GM19238 (cell line): ENCODE data around the gene EGFR.

Experiments used
- DNase-seq: peaks from one replicate; pipeline ENCODE4 v3.0.0; 2011; ENCODE audit warnings: low spot score; ENCODE audit not compliant: insufficient read length

EGFR gene

DNA sequence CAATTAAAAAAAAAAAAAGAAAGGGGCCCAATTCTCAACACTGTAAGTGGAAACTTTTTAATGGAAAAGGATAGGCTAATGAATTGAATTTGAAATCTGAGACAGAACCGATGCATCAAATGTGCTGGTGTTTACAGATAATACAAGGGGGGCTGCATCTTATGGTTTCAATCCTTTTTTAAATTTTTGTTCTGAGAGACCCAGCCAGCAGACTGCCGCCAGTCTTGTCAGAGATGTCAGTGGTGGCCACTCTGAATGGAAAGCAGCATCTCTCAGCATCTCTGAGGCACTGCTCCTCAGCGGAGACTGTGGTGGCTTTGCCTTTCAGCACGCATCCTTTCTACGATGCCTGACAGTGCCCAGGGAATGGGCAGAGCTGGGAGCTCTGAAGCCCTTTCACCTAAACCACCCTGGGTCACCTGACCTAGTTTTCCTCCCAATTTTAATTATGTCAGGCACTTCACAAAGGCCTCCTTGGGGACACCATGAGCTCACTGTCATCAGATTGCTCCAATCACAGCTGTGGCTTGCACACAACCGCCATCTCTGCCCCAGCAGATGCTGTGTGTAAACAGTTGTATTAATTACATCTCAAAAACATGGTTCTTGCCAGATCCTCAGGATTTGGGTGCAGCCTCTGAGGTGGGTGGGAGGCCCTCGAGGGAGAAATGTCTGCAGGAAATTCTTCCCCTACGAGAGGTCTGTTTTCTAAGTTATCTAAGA, 81.2 kb downstream of the EGFR start:
- DNase-seq, result no peak

DNA sequence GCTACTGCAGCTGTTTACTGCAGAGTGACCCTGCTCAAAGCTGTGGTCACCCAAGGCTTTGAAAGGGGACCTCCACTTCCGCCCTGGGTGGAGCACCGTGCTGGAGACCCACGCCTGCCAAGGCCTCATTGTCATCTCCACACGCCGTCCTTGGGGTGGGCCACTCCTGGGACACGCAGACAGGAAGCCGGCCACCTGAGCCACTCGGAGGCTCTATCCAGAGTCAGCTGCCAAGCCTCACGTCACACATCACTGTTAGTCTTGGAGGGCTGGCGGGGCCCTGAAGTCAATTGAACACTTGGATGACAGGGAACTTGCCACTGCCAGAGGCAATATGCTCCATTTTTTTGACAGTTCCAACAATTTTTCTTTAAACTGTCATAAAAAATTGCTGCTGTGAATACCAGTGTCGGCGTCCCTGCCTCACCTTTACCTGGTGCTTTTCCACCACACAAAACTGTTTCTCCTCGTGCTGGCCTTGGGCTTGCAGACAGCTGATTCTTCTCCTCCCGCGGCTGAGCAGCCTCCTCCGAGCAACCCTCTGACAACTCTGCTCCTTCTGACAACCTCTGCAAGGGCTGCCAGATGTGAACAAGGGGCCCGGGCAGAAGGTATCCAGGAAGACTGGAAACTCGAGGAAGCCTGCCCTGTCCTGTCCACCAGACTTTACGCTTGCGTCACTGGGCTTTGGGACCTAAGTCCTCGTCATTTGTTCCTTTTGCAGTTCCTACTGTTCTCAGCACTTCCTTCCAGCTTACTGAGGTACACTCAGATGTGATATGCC, 81.9 kb downstream of the EGFR start:
- no peak for DNase-seq

DNA sequence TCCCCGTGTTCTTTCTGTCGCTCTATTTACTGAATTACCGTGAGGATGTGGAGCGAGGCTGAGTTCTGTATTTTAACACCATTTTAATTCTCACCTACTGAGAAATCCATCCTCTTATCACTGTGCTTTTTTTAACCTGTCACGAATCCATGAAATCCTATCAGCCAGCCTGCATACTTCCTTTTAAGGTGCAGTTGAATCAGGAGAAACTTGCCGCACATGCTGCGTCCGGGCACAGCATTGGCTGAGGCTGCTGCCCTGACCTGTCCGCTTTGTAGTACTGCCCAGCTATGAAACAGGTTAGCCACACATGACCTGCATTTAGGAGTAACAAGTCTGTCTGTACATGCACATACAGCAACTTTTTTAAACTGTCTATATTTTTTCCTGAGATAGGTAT, 82.5 kb downstream of the EGFR start:
- no peak for DNase-seq

DNA sequence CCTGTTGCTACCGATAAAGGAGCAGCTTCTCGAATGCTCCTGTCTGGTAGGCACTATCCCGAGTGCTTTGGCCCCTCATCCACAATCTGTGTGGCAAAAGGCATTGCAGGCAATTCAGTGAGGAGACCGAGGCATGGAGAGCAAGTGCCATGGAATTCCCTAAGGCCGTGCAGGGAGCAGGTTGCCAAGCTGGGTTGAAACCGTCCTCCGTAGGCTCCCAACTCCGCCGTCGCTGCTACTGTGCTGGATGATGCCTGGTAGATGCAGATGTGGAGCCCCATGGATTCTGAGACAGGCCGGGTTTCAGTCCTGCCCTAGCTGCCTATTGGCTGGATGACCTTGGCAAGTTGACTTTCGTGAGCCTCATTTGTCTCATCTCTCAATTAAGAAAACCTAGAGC, 85.3 kb downstream of the EGFR start:
- no peak for DNase-seq

DNA sequence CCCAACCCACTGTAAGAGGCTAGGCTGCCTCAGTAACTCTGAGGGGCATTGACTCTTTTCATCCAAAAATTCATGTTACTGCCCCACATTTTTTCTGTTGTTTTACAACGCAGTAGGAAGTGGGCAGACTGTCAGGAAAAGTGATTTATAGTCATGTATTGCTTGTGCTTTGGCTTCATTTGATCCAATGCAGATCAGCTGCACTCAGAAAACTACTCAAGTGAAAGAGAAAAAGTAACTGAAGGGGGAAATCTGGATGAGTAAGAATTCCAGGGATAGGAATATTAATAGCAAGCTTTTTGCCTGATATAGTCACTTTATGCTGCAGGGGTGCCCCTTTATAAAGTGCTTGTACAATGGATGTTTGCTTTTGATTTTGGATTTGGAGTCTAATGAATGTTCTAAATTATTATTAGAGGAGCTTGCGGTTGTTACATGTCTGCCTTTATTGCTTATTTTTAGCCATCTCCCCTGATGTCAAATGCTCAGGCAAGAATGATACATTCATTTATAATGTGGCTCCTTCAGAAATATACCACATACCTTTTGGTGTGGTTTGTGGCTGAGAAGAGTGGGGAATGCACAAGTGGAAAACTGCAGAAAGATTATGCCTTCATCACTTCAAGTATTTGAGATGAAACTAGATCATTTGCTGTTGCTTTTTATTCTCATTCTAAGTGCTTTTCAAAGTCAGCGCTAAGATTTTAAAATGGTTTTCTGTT, 86.1 kb downstream of the EGFR start:
- DNase-seq, result no peak

DNA sequence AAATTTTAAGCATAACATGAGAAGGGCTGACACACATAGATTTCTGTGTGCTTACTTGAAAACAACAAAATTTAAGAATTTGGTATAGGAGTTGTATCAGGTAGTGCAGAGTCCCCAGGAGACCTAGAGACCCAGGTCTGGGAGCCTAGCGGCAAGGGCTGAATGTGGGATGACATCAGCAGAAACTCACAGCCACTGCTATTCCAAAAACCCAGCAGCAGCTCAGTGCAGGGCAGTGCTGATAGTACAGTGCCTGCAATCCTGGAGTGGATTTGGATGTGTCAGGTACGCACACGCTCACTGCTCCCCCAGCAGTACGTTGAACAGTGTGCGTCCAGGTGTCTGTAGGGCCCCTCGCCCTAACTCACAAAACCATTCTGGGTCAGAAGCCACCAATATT, 87.1 kb downstream of the EGFR start:
- DNase-seq, result no peak

DNA sequence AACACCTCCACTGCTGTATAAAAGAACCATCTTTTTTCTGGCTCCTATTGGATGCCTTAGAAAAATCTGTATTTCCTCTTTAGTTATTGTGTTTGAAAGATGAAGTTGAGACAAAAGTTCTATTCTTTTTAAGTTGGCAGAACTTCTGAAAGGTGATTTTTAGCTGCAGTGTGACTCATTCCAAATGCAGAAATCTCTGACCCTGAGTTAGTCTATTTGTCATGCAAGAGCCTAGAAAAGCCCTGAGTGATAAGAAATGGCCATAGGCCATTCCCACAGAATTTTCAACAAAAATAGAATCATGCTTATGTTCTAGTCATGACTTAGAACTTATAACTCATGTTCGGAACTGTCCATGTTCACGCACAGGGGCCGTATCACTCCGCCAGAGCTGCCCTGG, 89.1 kb downstream of the EGFR start:
- DNase-seq, result no peak

DNA sequence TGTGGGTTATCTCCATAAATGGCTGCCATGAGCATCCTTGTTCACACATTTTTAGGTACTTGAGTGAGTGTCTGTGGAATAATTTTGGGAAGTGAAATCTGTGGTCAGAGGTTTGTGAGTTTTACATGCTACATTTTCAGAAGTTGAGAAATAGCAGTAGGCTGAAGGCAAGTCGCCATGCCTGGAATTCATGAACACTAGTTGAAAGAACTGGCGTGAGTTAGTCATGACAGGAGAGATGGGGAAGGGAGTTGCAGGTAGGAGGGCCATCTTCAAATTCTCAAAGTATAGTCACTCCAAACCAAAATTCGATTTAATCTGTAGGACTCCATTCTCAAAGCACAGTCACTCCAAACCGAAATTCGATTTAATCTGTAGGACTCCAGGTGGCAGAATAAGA, 89.6 kb downstream of the EGFR start:
- no peak for DNase-seq

DNA sequence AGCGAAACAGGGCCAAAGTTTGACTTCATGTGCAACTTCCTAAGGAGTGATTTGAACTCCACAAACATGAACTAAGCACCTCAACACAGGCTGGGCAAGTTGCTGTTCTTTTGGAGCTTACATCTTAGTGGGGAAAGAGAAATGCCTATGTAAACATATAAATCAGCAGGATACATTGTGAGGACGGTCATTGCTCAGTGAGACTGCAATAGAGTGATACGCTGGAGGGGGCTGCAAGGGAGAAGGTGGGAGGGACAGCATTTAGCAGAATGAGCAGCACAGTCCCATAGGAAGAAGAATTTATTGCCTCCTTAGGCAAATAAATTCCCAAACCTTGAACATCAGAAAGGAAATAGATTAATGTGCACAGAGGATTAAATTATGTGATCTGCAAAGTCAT, 90.0 kb downstream of the EGFR start:
- DNase-seq, result no peak

DNA sequence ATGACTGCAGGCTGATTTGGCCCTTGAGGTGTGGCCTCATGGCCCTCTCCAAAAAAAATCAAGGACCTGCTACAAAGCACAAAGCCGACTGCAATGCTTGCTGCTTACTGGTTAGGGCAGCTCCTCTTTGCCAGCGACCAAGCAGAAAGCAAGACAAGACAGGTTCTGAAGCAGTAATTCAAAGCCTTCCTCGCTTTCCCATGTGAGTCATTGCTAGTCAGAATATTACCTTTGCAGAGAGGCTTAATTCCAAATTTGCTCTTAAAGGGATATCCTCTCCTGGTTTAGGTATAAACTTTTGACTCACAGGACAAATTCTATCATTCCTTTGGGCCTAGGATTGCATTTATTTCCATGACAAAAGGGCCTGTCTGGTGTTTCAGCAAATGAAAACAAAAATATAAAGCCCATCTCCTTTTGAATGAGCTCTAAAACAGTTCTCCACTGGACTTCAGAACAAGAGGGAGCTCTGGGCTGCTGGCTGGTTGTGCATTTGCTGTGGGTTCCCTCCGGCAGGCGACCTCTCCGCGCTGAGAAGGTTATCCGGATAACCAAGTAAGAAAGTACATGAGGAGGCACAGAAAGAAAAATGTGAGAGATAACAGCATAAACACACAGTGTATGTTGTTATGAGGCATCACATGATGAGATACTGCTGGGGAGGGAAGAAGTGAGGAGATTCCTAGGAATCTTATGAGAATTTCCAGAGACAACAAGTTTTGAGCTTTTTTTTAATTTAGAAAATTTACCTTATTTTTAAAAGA, 90.8 kb downstream of the EGFR start:
- DNase-seq, result no peak

DNA sequence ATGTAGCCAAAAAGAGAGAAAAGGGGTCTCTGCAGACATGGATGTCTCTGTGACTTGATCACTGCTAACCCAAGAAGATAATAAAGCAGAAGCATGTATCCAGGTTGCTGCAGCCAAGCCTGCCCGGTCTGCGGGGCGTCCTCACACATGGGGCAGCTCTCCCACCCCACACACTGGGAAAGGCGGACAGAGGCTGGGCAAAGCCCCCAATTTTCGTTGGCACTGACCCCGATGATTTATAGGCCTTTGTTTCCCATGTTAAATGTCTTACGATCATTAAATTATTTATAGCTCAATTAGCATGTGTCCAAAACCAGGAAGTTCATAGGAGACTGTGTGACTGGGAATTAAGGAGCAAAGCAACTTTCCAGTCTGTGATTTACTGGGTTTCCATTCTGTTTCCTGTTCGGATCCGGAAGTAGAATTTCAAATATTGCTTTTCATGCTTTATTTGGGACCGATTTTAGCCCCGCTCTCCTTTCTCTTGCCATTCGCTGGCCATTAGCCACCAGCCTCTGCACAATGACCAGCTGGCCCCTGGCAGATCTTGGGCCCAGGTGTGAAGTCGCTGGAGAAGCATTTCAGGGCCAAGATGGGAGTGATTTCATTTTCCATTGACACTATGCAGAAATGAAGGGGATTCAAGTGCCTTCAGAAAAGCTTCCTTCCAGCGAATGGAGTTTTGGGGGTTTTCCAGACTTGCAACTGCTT, 91.6 kb downstream of the EGFR start:
- no peak for DNase-seq

DNA sequence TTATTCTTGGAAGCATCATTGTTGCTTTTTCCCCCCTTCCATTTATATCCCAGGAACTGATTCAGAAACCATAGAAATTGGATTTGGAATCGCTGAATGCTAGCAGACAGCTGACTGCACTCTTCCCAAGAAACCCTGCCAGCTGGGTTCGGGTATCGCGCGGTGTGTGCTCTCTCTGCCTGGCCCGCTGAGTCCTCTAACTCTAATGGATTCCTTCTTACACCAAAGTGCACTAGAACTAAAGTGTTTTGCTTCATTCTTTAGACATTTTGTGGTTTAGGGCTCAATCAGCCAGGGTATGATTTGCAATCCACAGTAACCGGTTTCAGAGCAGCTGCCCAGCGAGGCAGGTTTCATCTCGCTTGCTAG, 92.2 kb downstream of the EGFR start:
- no peak for DNase-seq

DNA sequence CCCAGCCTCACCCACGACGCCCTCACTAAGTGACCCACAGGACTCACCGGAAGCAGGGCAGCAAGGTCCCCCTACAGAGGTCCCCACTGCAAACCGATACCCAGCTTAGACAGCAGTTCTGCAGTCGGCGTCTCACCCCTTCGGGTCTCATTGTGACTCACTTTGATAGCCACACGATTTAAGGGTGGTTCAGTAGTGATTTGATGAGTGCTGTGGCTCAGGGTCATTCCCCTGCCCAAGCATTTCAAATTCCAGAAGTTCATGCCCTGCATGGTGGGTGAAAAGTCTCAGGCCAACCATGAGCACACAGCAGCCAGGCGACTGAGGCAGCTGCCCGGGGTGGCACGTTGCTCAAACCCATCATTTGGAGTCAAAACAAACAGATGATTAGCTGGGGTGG, 93.2 kb downstream of the EGFR start:
- no peak for DNase-seq

DNA sequence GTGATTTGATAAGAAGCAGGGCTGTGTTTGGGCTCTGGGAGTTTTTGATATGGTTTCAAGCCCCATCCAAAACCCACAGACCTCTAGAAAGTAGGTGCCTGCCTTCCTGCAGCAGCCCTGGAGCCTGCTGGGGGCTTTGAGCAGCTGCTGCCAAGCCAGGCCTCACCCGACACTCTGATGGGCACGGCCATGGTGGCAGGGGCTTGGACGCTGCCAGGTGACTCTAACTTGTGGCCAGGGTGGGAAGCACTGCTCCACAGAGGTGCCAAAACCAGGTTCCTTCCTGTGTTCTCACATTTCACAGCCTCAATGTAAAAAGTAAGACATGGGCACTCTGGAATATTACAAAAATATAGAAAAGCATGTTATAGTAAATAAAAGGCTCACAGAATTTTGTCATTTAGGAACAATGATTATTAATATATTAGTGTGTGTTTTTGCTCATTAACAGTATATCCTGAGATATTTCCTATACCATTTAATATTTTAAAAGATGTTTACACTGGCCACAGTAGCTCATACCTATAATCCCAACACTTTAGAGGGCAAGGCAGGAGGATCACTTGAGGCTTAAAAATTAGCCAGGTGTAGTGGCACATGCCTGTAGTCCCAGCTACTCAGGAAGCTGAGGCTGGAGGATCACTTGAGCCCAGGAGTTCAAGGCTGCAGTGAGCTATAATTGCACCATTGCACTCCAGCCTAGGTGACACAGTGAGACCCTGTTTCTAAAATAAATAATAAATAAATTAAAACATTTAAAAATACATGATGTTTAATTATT, 95.1 kb downstream of the EGFR start:
- no peak for DNase-seq

DNA sequence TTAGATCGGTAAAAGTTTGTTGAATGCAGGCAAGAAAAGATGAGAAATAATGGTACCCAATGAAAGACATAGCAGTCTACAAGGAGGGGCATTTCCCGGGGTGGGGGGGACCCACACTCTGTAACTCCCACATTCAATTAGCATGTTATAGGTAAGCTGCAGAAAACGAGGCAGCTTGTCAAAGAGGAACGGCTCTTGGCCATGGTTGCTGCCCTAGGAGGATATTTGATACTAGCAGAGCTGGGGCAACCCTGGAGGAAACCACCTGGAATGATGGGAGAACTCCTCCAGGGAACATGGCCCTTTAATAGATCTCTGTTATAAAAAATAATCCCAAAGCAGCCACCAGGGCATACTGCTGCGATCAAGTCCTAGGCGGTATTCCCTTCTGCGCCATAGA, 98.5 kb downstream of the EGFR start:
- no peak for DNase-seq

DNA sequence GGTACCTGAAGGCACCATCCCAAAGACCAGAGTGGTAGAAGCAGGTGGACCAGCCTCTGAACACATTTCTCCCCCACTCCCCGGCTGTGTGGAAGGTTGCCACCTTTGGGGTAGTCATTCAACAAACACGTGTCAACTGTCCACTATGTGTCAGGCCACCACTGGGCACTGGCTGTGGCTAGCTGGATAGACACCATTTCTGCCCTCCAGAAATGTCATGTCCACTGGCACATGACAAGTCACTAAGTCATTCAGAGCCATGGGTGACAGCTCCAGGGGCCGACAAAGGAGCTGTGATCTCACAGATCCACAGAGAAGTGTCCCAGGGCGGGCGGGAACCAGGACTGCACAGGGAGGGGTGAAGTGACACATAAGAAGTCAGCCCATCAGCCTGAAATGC, 99.6 kb downstream of the EGFR start:
- no peak for DNase-seq

DNA sequence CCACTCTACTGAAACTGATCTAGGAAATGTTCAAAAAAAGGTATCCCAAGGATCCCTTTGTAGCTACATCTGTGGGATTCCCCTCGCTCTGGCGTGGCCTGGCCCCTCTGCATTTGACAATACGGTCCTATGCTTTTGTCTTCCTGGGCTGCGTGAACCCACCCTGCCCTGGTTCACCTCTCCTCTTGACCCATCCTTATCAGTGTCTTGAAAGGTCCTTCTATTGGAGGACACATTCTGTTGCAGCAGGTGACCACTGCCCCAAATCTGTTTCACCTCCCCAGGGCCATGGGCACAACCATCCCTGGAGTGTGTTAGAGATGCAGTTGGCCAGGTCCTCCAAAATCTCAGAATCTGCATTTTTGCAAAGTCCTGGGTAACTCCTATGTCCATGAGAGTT, 100.8 kb downstream of the EGFR start:
- DNase-seq, result no peak

DNA sequence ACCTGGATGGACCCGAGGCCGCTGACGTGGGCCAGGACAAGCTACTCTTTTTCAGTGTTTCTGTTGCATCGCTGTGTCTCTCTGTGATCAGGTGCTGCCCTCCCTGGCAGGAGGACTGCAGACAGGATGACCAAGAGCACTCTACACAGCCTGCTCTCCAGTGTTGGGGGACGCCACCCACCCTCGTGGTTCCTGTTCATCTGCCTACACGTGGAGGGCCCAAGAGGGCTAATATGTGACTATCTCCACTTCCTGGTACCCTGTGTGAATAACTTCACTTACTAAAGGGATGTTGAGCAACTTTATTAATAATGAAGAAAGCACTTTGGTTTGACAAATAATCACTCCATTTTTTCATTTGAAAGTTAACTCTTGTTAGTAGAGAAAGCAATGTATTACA, 101.3 kb downstream of the EGFR start:
- DNase-seq, result no peak

DNA sequence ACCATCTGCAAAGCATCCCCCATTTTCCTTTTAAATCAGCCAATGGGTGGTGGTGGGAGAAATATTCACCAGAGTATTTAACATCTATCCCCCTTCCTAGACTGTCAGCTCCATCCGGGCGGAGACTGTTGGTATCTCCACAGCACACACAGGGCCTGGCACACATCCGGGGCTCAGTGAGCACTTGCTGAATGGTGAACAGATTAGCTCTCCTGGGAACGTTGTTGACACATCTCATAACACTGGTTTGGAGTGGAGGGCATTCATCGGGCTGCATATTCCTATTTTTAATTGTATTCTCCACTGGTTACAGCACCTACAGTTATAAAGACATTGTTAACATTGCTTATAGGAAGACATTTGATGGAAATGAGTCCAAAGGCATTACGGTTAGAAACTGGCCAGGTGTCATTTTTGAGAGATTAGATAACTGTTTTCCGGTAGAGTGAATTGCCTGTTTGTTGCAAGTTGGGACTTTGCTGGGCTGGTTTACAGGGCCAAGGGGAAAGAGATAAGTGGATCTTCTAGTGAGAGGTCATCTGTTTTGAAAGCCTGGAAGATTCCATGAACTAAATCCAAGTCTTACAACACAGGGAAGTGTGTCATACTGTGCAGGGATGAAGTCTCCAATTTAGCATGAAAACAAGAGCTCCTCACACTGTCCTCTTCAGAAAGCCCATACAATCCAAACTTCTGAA, 101.8 kb downstream of the EGFR start:
- no peak for DNase-seq

DNA sequence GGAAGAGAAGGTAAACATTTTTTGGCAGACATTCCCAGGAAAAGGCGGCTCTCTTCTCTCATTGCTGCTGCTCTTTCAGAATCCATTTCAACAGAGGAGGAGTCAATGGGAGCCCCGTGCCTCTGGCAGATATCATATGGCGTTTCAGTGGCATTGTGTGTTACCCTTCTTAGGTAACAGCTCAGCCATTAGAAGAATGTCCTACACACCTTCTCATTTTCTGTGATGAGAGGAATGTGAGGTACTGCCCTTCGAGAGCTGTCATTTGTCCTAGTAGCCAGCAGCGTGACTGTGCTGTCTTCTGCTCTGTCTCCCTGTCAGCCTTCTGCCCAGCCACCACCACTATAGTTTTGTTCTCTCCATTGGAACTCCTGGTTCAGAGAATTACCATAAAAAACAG, 102.4 kb downstream of the EGFR start:
- no peak for DNase-seq
